Activated T-cell treated with anti-CD3 and anti-CD28 coated beads, Interleukin-2, amount 50 U/mL, for 4 hours (primary cell): ENCODE data around the gene SLC12A6. TPM values are rescaled to one million over a fixed set of nuclear protein-coding genes. Genes with fewer than 3 reads are reported as not detected.
"Not testable (repeated sequence)": the region's sequence is repeated elsewhere in the genome, so short reads cannot be mapped to it uniquely, and the experiment has no call there.

Experiments
- ATAC-seq, 2 donors: fragments of 200-7000 bp; cut with Tn5 transposase; one replicate each; pipeline ENCODE4 v1.10.0; 2021
- DNase-seq: peaks from one replicate; pipeline ENCODE4 v3.0.0-alpha.2; 2020
- H3K27me3 Mint-ChIP-seq: one replicate; pipeline ENCODE4 v1.8.0; 2021; ENCODE audit warnings: low read depth, mixed read lengths
- H3K36me3 Mint-ChIP-seq: one replicate; pipeline ENCODE4 v1.8.0; 2022; ENCODE audit warnings: mixed read lengths; ENCODE audit not compliant: insufficient read depth
- H3K4me1 Mint-ChIP-seq: one replicate; pipeline ENCODE4 v1.8.0; 2021; ENCODE audit warnings: low read depth, mixed read lengths
- H3K4me3 Mint-ChIP-seq: one replicate; pipeline ENCODE4 v1.8.0; 2021; ENCODE audit warnings: mild to moderate bottlenecking, moderate library complexity, mixed read lengths
- H3K9me3 Mint-ChIP-seq: one replicate; pipeline ENCODE4 v1.8.0; 2021; ENCODE audit warnings: mixed read lengths
- total RNA-seq, 3 donors: library from RNA; stranded (reverse); gene quantifications; one replicate each; pipeline ENCODE4 v1.2.1, GENCODE V29; 2021

The SLC12A6 gene
- total RNA-seq, 3 donors from 2014 or later, result 15.3 to 23.5 (median 22.8) TPM

DNA sequence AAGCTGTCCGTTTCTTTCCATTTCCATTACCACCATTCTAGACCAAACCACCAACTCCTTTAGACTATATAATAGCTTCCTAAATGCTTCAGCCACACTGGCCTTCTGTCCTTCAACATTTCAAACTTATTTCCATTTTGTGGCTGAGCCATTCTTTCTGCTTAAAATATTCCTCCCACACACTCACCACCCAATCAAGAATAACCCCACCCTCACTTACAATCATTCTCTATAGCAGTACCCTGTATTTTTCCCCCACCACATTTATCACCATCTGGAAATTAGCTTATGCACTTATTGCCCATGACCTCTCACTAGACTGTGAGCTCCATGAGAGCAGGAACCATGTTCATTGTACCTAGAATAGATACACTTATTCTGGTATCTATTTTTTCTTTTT lies 134.3 kb downstream of the SLC12A6 start:
- Mint-ChIP-seq H3K9me3 (no peaks in the 10 kb centered on the region), H3K36me3 (peaks cover 22% of the 10 kb centered on the region), H3K27me3 (no peaks in the 10 kb centered on the region), H3K4me3 (no peak overlapping the region), H3K4me1 (peaks cover 25% of the 10 kb centered on the region)
- ATAC-seq, result no peak
- no peak for DNase-seq

DNA sequence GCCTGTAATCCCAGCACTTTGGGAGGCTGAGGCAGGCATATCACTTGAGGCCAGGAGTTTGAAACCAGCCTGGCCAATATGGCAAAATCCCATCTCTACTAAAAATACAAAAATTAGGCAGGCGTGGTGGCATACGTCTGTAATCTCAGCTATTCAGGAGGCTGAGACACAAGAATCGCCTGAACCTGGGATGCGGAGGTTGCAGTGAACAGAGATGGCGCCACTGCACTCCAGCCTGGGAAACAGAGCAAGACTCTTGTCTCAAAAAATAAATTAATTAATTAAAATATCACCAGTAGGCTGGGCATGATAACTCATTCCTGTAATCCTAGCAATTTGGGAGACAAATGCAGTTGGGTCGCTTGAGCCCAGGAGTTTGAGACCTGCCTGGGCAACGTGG lies 144.3 kb downstream of the SLC12A6 start:
- ATAC-seq, DNase-seq, H3K9me3 Mint-ChIP-seq, H3K4me3 Mint-ChIP-seq, H3K36me3 Mint-ChIP-seq, H3K27me3 Mint-ChIP-seq: not testable (repeated sequence)
- peaks cover 11% of the 10 kb centered on the region for H3K4me1 Mint-ChIP-seq

DNA sequence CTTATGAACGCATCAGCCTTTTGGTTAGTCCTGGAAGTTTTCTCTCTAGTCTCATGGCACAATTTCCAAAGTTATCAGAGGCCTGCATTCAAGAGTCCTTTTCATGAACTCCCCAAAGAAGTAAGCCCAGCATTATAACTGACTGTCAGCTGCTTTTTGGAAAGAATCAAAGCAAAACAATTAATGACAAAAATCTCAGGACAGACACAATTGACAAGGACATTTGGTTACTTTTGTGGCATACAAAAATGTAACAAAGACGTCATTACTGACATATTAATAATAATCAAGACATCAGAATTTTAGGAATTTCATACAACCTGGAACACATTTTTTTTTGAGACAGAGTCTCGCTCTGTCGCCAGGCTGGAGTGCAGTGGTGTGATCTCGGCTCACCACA lies 148.9 kb downstream of the SLC12A6 start:
- no peaks in the 10 kb centered on the region for H3K9me3 Mint-ChIP-seq
- peaks cover 5% of the 10 kb centered on the region for H3K36me3 Mint-ChIP-seq
- DNase-seq (no peak), ATAC-seq (no peak)
- H3K27me3 Mint-ChIP-seq, result no peaks in the 10 kb centered on the region
- H3K4me3 Mint-ChIP-seq, result no peak overlapping the region
- H3K4me1 Mint-ChIP-seq, result peaks cover 11% of the 10 kb centered on the region

DNA sequence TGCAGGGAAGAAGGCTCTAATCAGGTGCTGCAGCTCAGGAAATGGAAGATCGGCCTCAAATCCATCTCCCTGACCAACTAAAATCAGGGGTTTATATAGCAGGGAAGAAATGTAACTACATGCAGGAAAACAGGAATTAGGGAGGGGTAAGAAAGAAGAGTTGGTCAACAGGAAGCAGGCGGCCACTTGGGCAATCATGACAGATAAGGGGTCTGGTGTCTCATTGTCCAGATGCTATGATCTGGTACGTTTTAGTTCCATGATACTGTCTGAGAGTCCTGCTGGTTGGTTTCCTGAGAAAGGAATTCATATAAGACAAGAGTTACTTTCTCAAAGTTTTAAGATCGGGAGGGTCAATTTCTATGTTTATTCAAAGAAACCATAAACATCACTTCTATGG lies 151.9 kb downstream of the SLC12A6 start:
- Mint-ChIP-seq H3K4me3 (no peak overlapping the region), H3K27me3 (no peaks in the 10 kb centered on the region)
- ATAC-seq, result no peak

DNA sequence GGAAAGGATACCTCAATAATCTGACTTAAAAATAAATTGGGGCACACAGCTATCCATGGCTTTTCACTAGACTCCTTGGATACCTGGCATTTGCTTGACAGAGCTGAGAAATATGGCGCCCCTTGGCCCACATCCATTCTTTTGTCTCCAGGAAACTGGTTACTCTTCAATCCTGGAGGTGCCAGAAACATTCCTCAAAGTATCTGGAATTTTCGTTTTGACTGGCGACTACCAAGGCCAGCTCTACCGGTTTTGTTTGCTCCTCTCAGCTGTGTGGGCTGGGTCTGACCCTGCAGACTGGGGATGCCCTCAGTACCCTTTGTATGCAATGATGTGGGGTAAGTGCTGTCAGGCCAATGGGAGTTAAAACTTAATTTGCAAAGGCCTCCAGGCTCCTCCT lies 154.6 kb downstream of the SLC12A6 start:
- DNase-seq (no peak), ATAC-seq (no peak)
- Mint-ChIP-seq H3K4me1 (peaks cover 9% of the 10 kb centered on the region), H3K27me3 (no peaks in the 10 kb centered on the region), H3K36me3 (peaks cover 14% of the 10 kb centered on the region), H3K4me3 (no peak overlapping the region), H3K9me3 (no peaks in the 10 kb centered on the region)

More for the DNA sequence above, 151.9 kb downstream of the SLC12A6 start:
- Mint-ChIP-seq H3K36me3 (peaks cover 9% of the 10 kb centered on the region), H3K4me1 (peaks cover 10% of the 10 kb centered on the region), H3K9me3 (no peaks in the 10 kb centered on the region)
- DNase-seq, result no peak

Other genes with a start within 250 kb of the SLC12A6 start
- 10 to 100 TPM; 73.4 to 77.6 (median 75.0) TPM for gene EMC7, start 235.9 kb downstream of the SLC12A6 start, total RNA-seq
- gene PGBD4, start 235.7 kb downstream of the SLC12A6 start, total RNA-seq, result 1 to 10 TPM; 1.8 to 2.4 (median 2.2) TPM
- gene KATNBL1, start 127.7 kb downstream of the SLC12A6 start, total RNA-seq, result 10 to 100 TPM; 30.8 to 35.1 (median 34.0) TPM
- gene EMC4, start 112.8 kb downstream of the SLC12A6 start, total RNA-seq, result 100 to 1,000 TPM; 144 to 148 (median 146) TPM
- 100 to 1,000 TPM; 295 to 327 (median 327) TPM for gene NOP10, start 5.4 kb upstream of the SLC12A6 start, total RNA-seq
- not detected for gene NUTM1, start 5.5 kb upstream of the SLC12A6 start, total RNA-seq
- gene LPCAT4, start 29.4 kb upstream of the SLC12A6 start, total RNA-seq, result 10 to 100 TPM; 28.7 to 38.8 (median 31.1) TPM
- gene GOLGA8A, start 100.0 kb upstream of the SLC12A6 start, total RNA-seq, result 100 to 1,000 TPM in 1 of 3 donors, 10 to 100 TPM in 2; 74.4 to 111 (median 98.8) TPM
- gene GOLGA8B, start 245.9 kb upstream of the SLC12A6 start, total RNA-seq, result 100 to 1,000 TPM in 2 of 3 donors, 10 to 100 TPM in 1; 65.5 to 159 (median 135) TPM